Activated CD4-positive, alpha-beta memory T cell treated with anti-CD3 and anti-CD28 coated beads, Interleukin-2, amount 10 ng/mL, durations not matched to agents 7 days and 5 days (primary cell): ENCODE measurements around the gene RBM6. TPM values are rescaled to one million over a fixed set of nuclear protein-coding genes. Genes with fewer than 3 reads are reported as not detected.
"Not testable (repeated sequence)": the region's sequence is repeated elsewhere in the genome, so short reads cannot be mapped to it uniquely, and the experiment has no call there.

Experiments used
- CTCF ChIA-PET: fragments of 350-600 bp; sonication (Branson Sonifier 250); formaldehyde crosslinking; loops from one replicate; lab custom pipeline; 2021; ENCODE audit warnings: antibody characterized with exemption, inconsistent platforms; lab: Charles Lee
- POLR2A ChIA-PET: fragments of 350-600 bp; sonication (Branson Sonifier 250); formaldehyde crosslinking; loops from one replicate; lab custom pipeline; 2021; ENCODE audit warnings: antibody characterized with exemption; lab: Charles Lee
- DNase-seq: peaks from one replicate; pipeline ENCODE4 v3.0.0-alpha.2; 2020
- H3K27ac Mint-ChIP-seq: one replicate; pipeline ENCODE4 v1.8.0; 2021; ENCODE audit warnings: mild to moderate bottlenecking, mixed read lengths
- H3K27me3 Mint-ChIP-seq: one replicate; pipeline ENCODE4 v1.8.0; 2021; ENCODE audit warnings: mixed read lengths
- H3K36me3 Mint-ChIP-seq: one replicate; pipeline ENCODE4 v1.8.0; 2021; ENCODE audit warnings: low read depth, mixed read lengths
- H3K4me1 Mint-ChIP-seq: one replicate; pipeline ENCODE4 v1.8.0; 2021; ENCODE audit warnings: mixed read lengths
- H3K4me3 Mint-ChIP-seq: one replicate; pipeline ENCODE4 v1.8.0; 2021; ENCODE audit warnings: mild to moderate bottlenecking, mixed read lengths
- H3K9me3 Mint-ChIP-seq: one replicate; pipeline ENCODE4 v1.8.0; 2021; ENCODE audit warnings: mixed read lengths
- total RNA-seq, 2 experiments: library from RNA; stranded (reverse); gene quantifications; one replicate each; pipeline ENCODE4 v1.2.3, GENCODE V29; 2021

Gene RBM6
- 10 to 100 TPM; 88.0 to 90.3 TPM for total RNA-seq

- peak; percentile 97 for DNase-seq
- Mint-ChIP-seq H3K9me3 (no peaks in the 10 kb centered on the region), H3K4me3 (peak within 1 kb of the TSS; percentile 97), H3K4me1 (peaks cover 31% of the 10 kb centered on the region), H3K27ac (peak within 1 kb of the TSS; percentile 97), H3K27me3 (no peaks in the 10 kb centered on the region), H3K36me3 (peaks cover 20% of the 10 kb centered on the region)
- ChIA-PET CTCF (interaction anchor here (0.6 to 2.5 kb wide), 6 partner anchors 10 to 511 kb away, joined by 3 to 18 read pairs (median 4); partner anchors contain the start of genes MON1A, NICN1 and RBM5), POLR2A (interaction anchor here (0.7 to 3.4 kb wide), 13 partner anchors 9 to 152 kb away, joined by 3 to 40 read pairs (median 5); partner anchors contain the start of genes INKA1, MON1A, RBM5 and UBA7)
Measured at GRCh38 chr3:49939858-49940666, at the start of gene RBM6. TSS of gene RBM6 (plus strand) at chr3:49940150. CDS start at chr3:49962642, 22,492 bp downstream.

GRCh38 chr3:49895791-49896190 is 44.2 kb upstream of the RBM6 start:
- H3K4me3 Mint-ChIP-seq: no peak overlapping the region
- CTCF ChIA-PET: no interaction called here
- H3K9me3 Mint-ChIP-seq: no peaks in the 10 kb centered on the region

GRCh38 chr3:49896345-49896744 is 43.6 kb upstream of the RBM6 start:
- H3K36me3 Mint-ChIP-seq: no peaks in the 10 kb centered on the region
- ChIA-PET CTCF (no interaction called here), POLR2A (no interaction called here)
- H3K27ac Mint-ChIP-seq: no peak overlapping the region
- no peaks in the 10 kb centered on the region for H3K4me1 Mint-ChIP-seq
- H3K4me3 Mint-ChIP-seq: no peak overlapping the region
- DNase-seq: no peak
- no peaks in the 10 kb centered on the region for H3K9me3 Mint-ChIP-seq
- no peaks in the 10 kb centered on the region for H3K27me3 Mint-ChIP-seq

More at GRCh38 chr3:49895791-49896190, 44.2 kb upstream of the RBM6 start:
- H3K36me3 Mint-ChIP-seq: no peaks in the 10 kb centered on the region
- H3K27ac Mint-ChIP-seq: no peak overlapping the region
- no peak for DNase-seq
- H3K27me3 Mint-ChIP-seq: no peaks in the 10 kb centered on the region
- no peaks in the 10 kb centered on the region for H3K4me1 Mint-ChIP-seq
- POLR2A ChIA-PET: no interaction called here

- no peak for DNase-seq
- Mint-ChIP-seq H3K27ac (no peak overlapping the region), H3K4me3 (no peak overlapping the region), H3K27me3 (no peaks in the 10 kb centered on the region), H3K4me1 (peaks cover 4% of the 10 kb centered on the region), H3K9me3 (no peaks in the 10 kb centered on the region), H3K36me3 (no peaks in the 10 kb centered on the region)
- ChIA-PET CTCF (no interaction called here), POLR2A (no interaction called here)
Measured at GRCh38 chr3:49898991-49899390, 41.0 kb upstream of the RBM6 start.

GRCh38 chr3:49899815-49900214 is 40.1 kb upstream of the RBM6 start:
- Mint-ChIP-seq H3K27ac (no peak overlapping the region), H3K9me3 (no peaks in the 10 kb centered on the region), H3K27me3 (no peaks in the 10 kb centered on the region), H3K36me3 (no peaks in the 10 kb centered on the region), H3K4me1 (peaks cover 9% of the 10 kb centered on the region), H3K4me3 (no peak overlapping the region)
- CTCF ChIA-PET: interaction anchor here (0.9 kb wide), 1 partner anchor 61 kb away, joined by 3 read pairs; no protein-coding TSS in a partner anchor
- POLR2A ChIA-PET: no interaction called here
- no peak for DNase-seq

- CTCF ChIA-PET: interaction anchor here (0.9 to 2.0 kb wide), 3 partner anchors 61 to 229 kb away, joined by 3 to 4 read pairs (median 3); no protein-coding TSS in a partner anchor
Measured at GRCh38 chr3:49900491-49901153, 39.3 kb upstream of the RBM6 start.

GRCh38 chr3:49901366-49902339 is 38.3 kb upstream of the RBM6 start:
- no peaks in the 10 kb centered on the region for H3K9me3 Mint-ChIP-seq
- H3K36me3 Mint-ChIP-seq: no peaks in the 10 kb centered on the region
- peaks cover 27% of the 10 kb centered on the region for H3K4me1 Mint-ChIP-seq
- H3K4me3 Mint-ChIP-seq: no peak overlapping the region
- no peak for DNase-seq
- no peaks in the 10 kb centered on the region for H3K27me3 Mint-ChIP-seq
- H3K27ac Mint-ChIP-seq: no peak overlapping the region
- ChIA-PET POLR2A (no interaction called here), CTCF (interaction anchor here (0.6 to 2.0 kb wide), 2 partner anchors 62 to 84 kb away, joined by 4 read pairs; no protein-coding TSS in a partner anchor)

More at GRCh38 chr3:49900491-49901153, 39.3 kb upstream of the RBM6 start:
- H3K4me1 Mint-ChIP-seq: peaks cover 17% of the 10 kb centered on the region
- H3K27me3 Mint-ChIP-seq: no peaks in the 10 kb centered on the region
- no peak for DNase-seq
- H3K27ac Mint-ChIP-seq: no peak overlapping the region
- H3K9me3 Mint-ChIP-seq: no peaks in the 10 kb centered on the region
- H3K36me3 Mint-ChIP-seq: no peaks in the 10 kb centered on the region
- H3K4me3 Mint-ChIP-seq: no peak overlapping the region
- POLR2A ChIA-PET: no interaction called here

GRCh38 chr3:49902511-49903345 is 37.2 kb upstream of the RBM6 start:
- Mint-ChIP-seq H3K27ac (no peak overlapping the region), H3K27me3 (no peaks in the 10 kb centered on the region), H3K9me3 (no peaks in the 10 kb centered on the region), H3K4me3 (no peak overlapping the region), H3K4me1 (peaks cover 31% of the 10 kb centered on the region), H3K36me3 (no peaks in the 10 kb centered on the region)
- CTCF ChIA-PET: interaction anchor here (2.0 kb wide), 1 partner anchor 63 kb away, joined by 4 read pairs; no protein-coding TSS in a partner anchor
- DNase-seq: no peak
- POLR2A ChIA-PET: interaction anchor here (1.0 kb wide), 1 partner anchor 47 kb away, joined by 3 read pairs; no protein-coding TSS in a partner anchor

GRCh38 chr3:49903451-49904424 is 36.2 kb upstream of the RBM6 start, which contains the start of gene MST1R:
TSS of gene MST1R (minus strand) at chr3:49903873. CDS start at chr3:49903609, 264 bp downstream.
- peak within 1 kb of the TSS; percentile 82 for H3K27ac Mint-ChIP-seq
- POLR2A ChIA-PET: interaction anchor here (0.9 to 1.0 kb wide), 2 partner anchors 48 kb away, joined by 3 read pairs; partner anchors contain the start of gene TRAIP
- CTCF ChIA-PET: no interaction called here
- DNase-seq: peak; percentile 90
- peaks cover 31% of the 10 kb centered on the region for H3K4me1 Mint-ChIP-seq
- H3K9me3 Mint-ChIP-seq: no peaks in the 10 kb centered on the region
- no peaks in the 10 kb centered on the region for H3K36me3 Mint-ChIP-seq
- peak within 1 kb of the TSS; percentile 82 for H3K4me3 Mint-ChIP-seq
- H3K27me3 Mint-ChIP-seq: no peaks in the 10 kb centered on the region

- Mint-ChIP-seq H3K27ac (peak overlapping the region; percentile 82), H3K4me1 (peaks cover 31% of the 10 kb centered on the region), H3K4me3 (peak overlapping the region; percentile 82)
- ChIA-PET CTCF (interaction anchor here (1.5 kb wide), 1 partner anchor 65 kb away, joined by 6 read pairs; no protein-coding TSS in a partner anchor), POLR2A (interaction anchor here (0.9 kb wide), 1 partner anchor 48 kb away, joined by 3 read pairs; the partner anchor contains the start of gene TRAIP)
- H3K36me3 Mint-ChIP-seq, DNase-seq, H3K27me3 Mint-ChIP-seq, H3K9me3 Mint-ChIP-seq: not testable (repeated sequence)
Measured at GRCh38 chr3:49904448-49904847, 35.5 kb upstream of the RBM6 start.
